B cell (primary cell): ENCODE results near the gene GLCCI1. TPM values are rescaled to one million over a fixed set of nuclear protein-coding genes. Genes with fewer than 3 reads are reported as not detected.

Source experiments
- ATAC-seq: fragments of 200-7000 bp; cut with Tn5 transposase; one replicate; pipeline ENCODE4 v1.10.0; 2021; ENCODE audit warnings: low read depth, mild to moderate bottlenecking, moderate number of reproducible peaks, moderate library complexity
- CTCF ChIA-PET: fragments of 350-600 bp; sonication (Branson Sonifier 250); formaldehyde crosslinking; loops from one replicate; lab custom pipeline; 2021; ENCODE audit warnings: antibody characterized with exemption, inconsistent platforms; lab: Charles Lee
- POLR2A ChIA-PET: fragments of 350-600 bp; sonication (Branson Sonifier 250); formaldehyde crosslinking; loops from one replicate; lab custom pipeline; 2021; ENCODE audit warnings: antibody characterized with exemption; lab: Charles Lee
- DNase-seq: peaks from one replicate; pipeline ENCODE4 v3.0.0; 2013
- H2AFZ ChIP-seq: 2 replicates; pipeline ENCODE4 v1.6.1; 2012; ENCODE audit warnings: mild to moderate bottlenecking, low read depth, low read length; ENCODE audit not compliant: insufficient read depth, poor library complexity, severe bottlenecking
- H3K27ac ChIP-seq, 2 donors: 1 replicate in 1 of 2; 2 replicates in 1 of 2; pipeline ENCODE4 v1.5.1; 2012 to 2013; ENCODE audit warnings: low read length in 2 of 2, mild to moderate bottlenecking in 2 of 2, moderate library complexity in 1 of 2
- H3K27me3 ChIP-seq, 4 experiments: fragments of 200-600 bp in 1 of 4; sonication (generic) in 1 of 4; replicated peaks in 1 of 4; 1 replicate in 2 of 4; 2 replicates in 2 of 4; pipeline versions ENCODE4 v1.6.1 to v1.7.0; 2013 to 2016; ENCODE audit warnings: low read length in 3 of 4, mild to moderate bottlenecking in 2 of 4, mixed read lengths in 1 of 4, moderate library complexity in 1 of 4; ENCODE audit not compliant: insufficient read depth in 4 of 4, control insufficient read depth in 3 of 4; ENCODE audit errors: control extremely low read depth in 1 of 4
- H3K36me3 ChIP-seq, 2 experiments: replicated peaks in 1 of 2; 1 replicate in 1 of 2; 2 replicates in 1 of 2; pipeline versions ENCODE4 v1.6.1 to v1.7.1; 2013; ENCODE audit warnings: low read length in 1 of 2; ENCODE audit not compliant: insufficient read depth in 2 of 2, control insufficient read depth in 1 of 2; ENCODE audit errors: control extremely low read depth in 1 of 2, extremely low read depth in 1 of 2
- H3K4me1 ChIP-seq, 2 donors: fragments of 200-600 bp in 1 of 2; sonication (generic) in 1 of 2; 1 replicate in 1 of 2; 2 replicates in 1 of 2; pipeline versions ENCODE4 v1.5.1 to v1.6.1; 2013 to 2017; ENCODE audit warnings: low read length in 2 of 2; ENCODE audit not compliant: control insufficient read depth in 2 of 2, insufficient read depth in 2 of 2
- H3K4me2 ChIP-seq: replicated peaks from 2 replicates; pipeline ENCODE3; 2012; ENCODE audit warnings: mild to moderate bottlenecking, low read depth, low read length; ENCODE audit not compliant: poor library complexity, severe bottlenecking
- H3K4me3 ChIP-seq, 5 experiments: fragments of 200-600 bp in 1 of 5; sonication (generic) in 1 of 5; 1 replicate in 3 of 5; 2 replicates in 2 of 5; pipeline versions ENCODE4 v1.5.1 to v1.7.0; 2011 to 2016; ENCODE audit warnings: low read length in 4 of 5, mild to moderate bottlenecking in 4 of 5, low read depth in 2 of 5, control low read depth in 1 of 5, moderate library complexity in 1 of 5; ENCODE audit not compliant: insufficient read depth in 1 of 5; ENCODE audit errors: control extremely low read depth in 1 of 5, extremely low read depth in 1 of 5
- H3K79me2 ChIP-seq: fragments of 200-600 bp; sonication (generic); one replicate; pipeline ENCODE4 v1.6.0; 2016; ENCODE audit warnings: low read length; ENCODE audit not compliant: control insufficient read depth, insufficient read depth
- H3K9ac ChIP-seq: fragments of 200-600 bp; sonication (generic); 2 replicates; pipeline ENCODE4 v1.6.1; 2017; ENCODE audit warnings: mild to moderate bottlenecking, low read length, moderate library complexity
- H3K9me3 ChIP-seq, 3 donors: one replicate each; pipeline versions ENCODE4 v1.6.1 to v1.7.1; 2013; ENCODE audit warnings: low read length in 2 of 3; ENCODE audit not compliant: control insufficient read depth in 2 of 3, insufficient read depth in 1 of 3; ENCODE audit errors: control extremely low read depth in 1 of 3
- H4K20me1 ChIP-seq: 2 replicates; pipeline ENCODE4 v1.6.0; 2012; ENCODE audit warnings: mild to moderate bottlenecking, low read length; ENCODE audit not compliant: insufficient read depth, control insufficient read depth, poor library complexity, severe bottlenecking
- H3K27ac Mint-ChIP-seq: one replicate; pipeline ENCODE4 v1.8.0; 2021; ENCODE audit warnings: mixed read lengths
- H3K27me3 Mint-ChIP-seq: one replicate; pipeline ENCODE4 v1.8.0; 2021; ENCODE audit warnings: mixed read lengths
- H3K4me1 Mint-ChIP-seq: one replicate; pipeline ENCODE4 v1.8.0; 2021; ENCODE audit warnings: mixed read lengths
- H3K4me3 Mint-ChIP-seq: one replicate; pipeline ENCODE4 v1.8.0; 2021; ENCODE audit warnings: mixed read lengths
- H3K9me3 Mint-ChIP-seq: one replicate; pipeline ENCODE4 v1.8.0; 2022; ENCODE audit warnings: mixed read lengths; ENCODE audit not compliant: insufficient read depth
- CTCF ChIP-seq: fragments of 200-600 bp; IDR thresholded peaks from one replicate; pipeline ENCODE4 v1.8.0; 2022; ENCODE audit warnings: antibody characterized with exemption, mild to moderate bottlenecking
- EZH2 ChIP-seq: IDR thresholded peaks from 2 replicates; pipeline ENCODE4 v1.6.1; 2012; ENCODE audit warnings: borderline replicate concordance, low read depth, mild to moderate bottlenecking, moderate library complexity, low read length; ENCODE audit not compliant: insufficient read depth, poor library complexity, severe bottlenecking
- WGBS: methylation state at CpG from one replicate; pipeline ENCODE4 v1.1.5; 2013; ENCODE audit warnings: missing lambda C conversion rate; ENCODE audit not compliant: insufficient coverage; 5-methylcytosine and 5-hydroxymethylcytosine counted together
- intact Hi-C: fragments of 100-400 bp; cut with micrococcal nuclease; formaldehyde crosslinking; loops from one replicate; pipeline ENCODE4 v1.10.0; 2022
- polyA plus RNA-seq: library from polyadenylated mRNA; depleted of rRNA; stranded (reverse); fragments of >200 nt; gene quantifications from 2 replicates; pipeline ENCODE4 v1.2.3, GENCODE V29; 2012
- total RNA-seq, 2 donors: library from RNA; stranded (reverse); fragments of 120-200 nt in 1 of 2; gene quantifications; 1 replicate in 1 of 2; 2 replicates in 1 of 2; pipeline versions ENCODE4 v1.2.3 to v1.2.4, GENCODE V29; 2013 to 2022

GLCCI1 gene
- total and polyA plus RNA-seq, 2 donors (not counting 1 experiment from before 2014, with no cell fraction given): 17.7 to 50.3 TPM

DNA sequence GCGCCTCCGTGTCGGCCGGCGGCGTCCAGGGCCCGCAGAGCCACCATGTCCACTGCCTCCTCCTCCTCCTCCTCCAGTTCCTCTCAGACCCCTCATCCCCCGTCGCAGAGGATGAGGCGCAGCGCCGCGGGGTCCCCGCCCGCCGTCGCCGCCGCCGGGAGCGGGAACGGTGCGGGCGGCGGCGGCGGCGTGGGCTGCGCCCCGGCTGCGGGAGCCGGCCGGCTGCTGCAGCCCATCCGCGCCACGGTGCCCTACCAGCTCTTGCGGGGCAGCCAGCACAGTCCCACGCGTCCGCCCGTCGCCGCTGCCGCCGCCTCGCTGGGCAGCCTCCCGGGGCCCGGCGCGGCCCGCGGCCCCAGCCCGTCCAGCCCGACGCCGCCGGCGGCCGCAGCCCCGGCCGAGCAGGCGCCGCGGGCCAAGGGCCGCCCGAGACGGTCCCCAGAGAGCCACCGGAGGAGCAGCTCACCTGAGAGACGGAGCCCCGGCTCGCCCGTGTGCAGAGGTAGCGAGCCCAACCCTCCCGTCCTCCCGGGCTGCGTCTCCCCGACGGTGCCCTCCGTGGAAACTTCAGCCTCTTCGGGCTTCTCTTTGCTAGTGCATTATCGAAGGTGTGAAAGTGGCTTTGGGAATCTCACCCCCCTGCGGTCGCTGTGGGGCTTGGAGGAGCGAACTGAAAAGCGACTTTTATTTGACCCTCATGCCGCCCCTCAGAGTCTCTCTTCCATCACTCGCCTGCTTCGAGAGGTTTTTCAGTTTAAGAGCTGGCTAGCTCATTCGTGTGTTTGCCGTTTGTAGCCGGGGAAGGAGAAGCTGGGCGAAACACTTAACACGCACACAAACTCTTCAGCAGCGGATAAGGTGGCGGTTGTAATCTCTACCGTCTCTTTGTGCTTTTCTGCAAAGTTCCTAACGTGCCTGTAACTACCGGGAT is 975 bp downstream of the GLCCI1 start:
- ATAC-seq: peak; percentile 5
- H3K27me3 Mint-ChIP-seq: no peaks in the 10 kb centered on the region
- ChIA-PET CTCF (interaction anchor here (0.7 to 3.1 kb wide), 4 partner anchors 14 to 288 kb away, joined by 3 to 16 read pairs (median 10); no protein-coding TSS in a partner anchor), POLR2A (interaction anchor here (0.5 to 2.1 kb wide), 5 partner anchors 10 to 329 kb away, joined by 3 to 9 read pairs (median 4); partner anchors contain the start of gene UMAD1)
- Histone ChIP-seq H3K79me2 (peaks cover 50% of the 10 kb centered on the region), H3K9me3 (no peaks in the 10 kb centered on the region), H3K4me2 (peak overlapping the region; percentile 75), H3K27ac (peak overlapping the region; percentile 82 to 83), H3K4me3 (peak overlapping the region; percentile 74 to 95 (median 87)), H2AFZ (peak overlapping the region; percentile 81), H4K20me1 (no peaks in the 10 kb centered on the region), H3K9ac (peak overlapping the region; percentile 79), H3K4me1 (peaks cover 33 to 38% of the 10 kb centered on the region in 2 donors), H3K27me3 (no peaks in the 10 kb centered on the region), H3K36me3 (no peaks in the 10 kb centered on the region)
- peak; percentile 79 for DNase-seq
- under 1% methylated on average over 93 of the region's 98 CpGs for WGBS
- H3K27ac Mint-ChIP-seq: peak overlapping the region; percentile 93
- intact Hi-C loops: loop anchor here (1.0 to 10.0 kb wide), 10 partner anchors 67 to 1602 kb away; partner anchors contain the start of gene C1GALT1
- peaks cover 30% of the 10 kb centered on the region for H3K4me1 Mint-ChIP-seq
- TF ChIP-seq CTCF (peak; percentile 14), EZH2 (no peak)
- H3K4me3 Mint-ChIP-seq: peak overlapping the region; percentile 92
- no peaks in the 10 kb centered on the region for H3K9me3 Mint-ChIP-seq
